ENCODE measurements around the gene GAS2L1.
"Not testable (repeated sequence)": the region's sequence is repeated elsewhere in the genome, so short reads cannot be mapped to it uniquely, and the experiment has no call there.

The GAS2L1 gene

GRCh38 chr22:29342177-29342576, 35.7 kb downstream of the GAS2L1 start:
- DNase-seq (ENCODE audit: low spot score), result no peak

GRCh38 chr22:29342577-29343312, 36.3 kb downstream of the GAS2L1 start:
- DNase-seq (ENCODE audit: low spot score), result no peak

GRCh38 chr22:29343313-29343805, 36.9 kb downstream of the GAS2L1 start:
- DNase-seq (ENCODE audit: low spot score), result peak; percentile 26

- DNase-seq (ENCODE audit: low spot score), result no peak
These were observed 37.7 kb downstream of the GAS2L1 start for GRCh38 chr22:29344137-29344536.

GRCh38 chr22:29344889-29345288, 38.4 kb downstream of the GAS2L1 start:
- not testable (repeated sequence) for DNase-seq (ENCODE audit: low spot score)

- no peak for DNase-seq (ENCODE audit: low spot score)
These were observed 39.5 kb downstream of the GAS2L1 start for GRCh38 chr22:29345932-29346331.

GRCh38 chr22:29346659-29347058, 40.2 kb downstream of the GAS2L1 start:
- DNase-seq (ENCODE audit: low spot score), result no peak

- DNase-seq (ENCODE audit: low spot score), result no peak
These were observed 41.6 kb downstream of the GAS2L1 start for GRCh38 chr22:29348041-29348440.

GRCh38 chr22:29348956-29349355, 42.5 kb downstream of the GAS2L1 start:
- DNase-seq (ENCODE audit: low spot score), result no peak

GRCh38 chr22:29351042-29351441, 44.6 kb downstream of the GAS2L1 start:
- DNase-seq (ENCODE audit: low spot score), result no peak

- no peak for DNase-seq (ENCODE audit: low spot score)
These were observed 45.4 kb downstream of the GAS2L1 start for GRCh38 chr22:29351891-29352290.

GRCh38 chr22:29352778-29353177, 46.3 kb downstream of the GAS2L1 start:
- no peak for DNase-seq (ENCODE audit: low spot score)

GRCh38 chr22:29353286-29353685, 46.8 kb downstream of the GAS2L1 start:
- DNase-seq (ENCODE audit: low spot score), result no peak

GRCh38 chr22:29353860-29354259, 47.4 kb downstream of the GAS2L1 start:
- no peak for DNase-seq (ENCODE audit: low spot score)

- not testable (repeated sequence) for DNase-seq (ENCODE audit: low spot score)
These were observed 50.9 kb downstream of the GAS2L1 start for GRCh38 chr22:29357193-29357890.

GRCh38 chr22:29359469-29359868, 53.0 kb downstream of the GAS2L1 start:
- peak; percentile 63 for DNase-seq (ENCODE audit: low spot score)

Small RNAs within 50 kb of the gene (small RNA-seq; reads per million reads assigned to genes)
- 0 reads per million in 2 experiments for gene MIR3653
